MCF 10A (cell line): Measurements from ENCODE around the gene C1orf94. TPM values are rescaled to one million over a fixed set of nuclear protein-coding genes. Genes with fewer than 3 reads are reported as not detected.

Source experiments
- BruUV-seq: library from RNA; stranded (reverse); fragments of 400-500 nt; replicated peaks from 2 replicates; lab custom pipeline; 2021; lab: Mats Ljungman, UMichigan
- CTCF ChIA-PET: fragments of 300-600 bp; sonication (Branson Sonifier 250); formaldehyde crosslinking; extraction: SDS; loops from one replicate; lab custom pipeline; 2021; ENCODE audit warnings: antibody characterized with exemption, inconsistent platforms; lab: Yijun Ruan, JAX
- POLR2A ChIA-PET: fragments of 300-600, 350-650 bp; sonication (Branson Sonifier 250); formaldehyde crosslinking; extraction: SDS; loops from one replicate; lab custom pipeline; 2020; ENCODE audit warnings: antibody characterized with exemption, inconsistent platforms; lab: Yijun Ruan, JAX
- DNase-seq: peaks from one replicate; pipeline ENCODE4 v3.0.0-alpha.2; 2018; ENCODE audit not compliant: unreplicated experiment
- H3K27ac Mint-ChIP-seq: one replicate; pipeline ENCODE4 v1.8.0; 2022; ENCODE audit warnings: mild to moderate bottlenecking, low read depth, mixed read lengths; ENCODE audit not compliant: unreplicated experiment
- H3K27me3 Mint-ChIP-seq: one replicate; pipeline ENCODE4 v1.8.0; 2022; ENCODE audit warnings: mixed read lengths; ENCODE audit not compliant: insufficient read depth, unreplicated experiment
- H3K36me3 Mint-ChIP-seq: one replicate; pipeline ENCODE4 v1.8.0; 2022; ENCODE audit warnings: mild to moderate bottlenecking, moderate library complexity, mixed read lengths; ENCODE audit not compliant: insufficient read depth, unreplicated experiment
- H3K4me1 Mint-ChIP-seq: one replicate; pipeline ENCODE4 v1.8.0; 2022; ENCODE audit warnings: mixed read lengths; ENCODE audit not compliant: insufficient read depth, unreplicated experiment
- H3K4me3 Mint-ChIP-seq: one replicate; pipeline ENCODE4 v1.8.0; 2022; ENCODE audit warnings: mild to moderate bottlenecking, moderate library complexity, mixed read lengths; ENCODE audit not compliant: unreplicated experiment
- H3K9me3 Mint-ChIP-seq: one replicate; pipeline ENCODE4 v1.8.0; 2022; ENCODE audit warnings: mixed read lengths; ENCODE audit not compliant: unreplicated experiment
- intact Hi-C: fragments of 100-400 bp; cut with micrococcal nuclease; formaldehyde crosslinking; loops from 2 replicates; pipeline ENCODE4 v1.14.1; 2022
- total RNA-seq: library from RNA; stranded (reverse); gene quantifications from 2 replicates; pipeline ENCODE4 v1.2.3, GENCODE V29; 2022
- TF ChIP-seq, protein P1 (sequence below): fragments of 200-600 bp; IDR thresholded peaks from one replicate; pipeline ENCODE4 v1.8.0; 2022; ENCODE audit warnings: antibody characterized with exemption, mild to moderate bottlenecking; ENCODE audit not compliant: unreplicated experiment

C1orf94 gene
- total RNA-seq, 1 experiment from 2014 or later, result not detected

GRCh38 chr1:34263406-34263805, 86.7 kb downstream of the C1orf94 start:
- no peak for DNase-seq
- Mint-ChIP-seq H3K36me3 (no peaks in the 10 kb centered on the region), H3K9me3 (peaks cover 42% of the 10 kb centered on the region), H3K4me1 (no peaks in the 10 kb centered on the region), H3K27me3 (no peaks in the 10 kb centered on the region), H3K4me3 (no peak overlapping the region), H3K27ac (no peak overlapping the region)
- TF ChIP-seq, protein P1, sequence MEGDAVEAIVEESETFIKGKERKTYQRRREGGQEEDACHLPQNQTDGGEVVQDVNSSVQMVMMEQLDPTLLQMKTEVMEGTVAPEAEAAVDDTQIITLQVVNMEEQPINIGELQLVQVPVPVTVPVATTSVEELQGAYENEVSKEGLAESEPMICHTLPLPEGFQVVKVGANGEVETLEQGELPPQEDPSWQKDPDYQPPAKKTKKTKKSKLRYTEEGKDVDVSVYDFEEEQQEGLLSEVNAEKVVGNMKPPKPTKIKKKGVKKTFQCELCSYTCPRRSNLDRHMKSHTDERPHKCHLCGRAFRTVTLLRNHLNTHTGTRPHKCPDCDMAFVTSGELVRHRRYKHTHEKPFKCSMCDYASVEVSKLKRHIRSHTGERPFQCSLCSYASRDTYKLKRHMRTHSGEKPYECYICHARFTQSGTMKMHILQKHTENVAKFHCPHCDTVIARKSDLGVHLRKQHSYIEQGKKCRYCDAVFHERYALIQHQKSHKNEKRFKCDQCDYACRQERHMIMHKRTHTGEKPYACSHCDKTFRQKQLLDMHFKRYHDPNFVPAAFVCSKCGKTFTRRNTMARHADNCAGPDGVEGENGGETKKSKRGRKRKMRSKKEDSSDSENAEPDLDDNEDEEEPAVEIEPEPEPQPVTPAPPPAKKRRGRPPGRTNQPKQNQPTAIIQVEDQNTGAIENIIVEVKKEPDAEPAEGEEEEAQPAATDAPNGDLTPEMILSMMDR, result no peak
- ChIA-PET POLR2A (no interaction called here), CTCF (no interaction called here)
- BruUV-seq, result no TSS peak
- intact Hi-C loops, result no loop called here

DNA sequence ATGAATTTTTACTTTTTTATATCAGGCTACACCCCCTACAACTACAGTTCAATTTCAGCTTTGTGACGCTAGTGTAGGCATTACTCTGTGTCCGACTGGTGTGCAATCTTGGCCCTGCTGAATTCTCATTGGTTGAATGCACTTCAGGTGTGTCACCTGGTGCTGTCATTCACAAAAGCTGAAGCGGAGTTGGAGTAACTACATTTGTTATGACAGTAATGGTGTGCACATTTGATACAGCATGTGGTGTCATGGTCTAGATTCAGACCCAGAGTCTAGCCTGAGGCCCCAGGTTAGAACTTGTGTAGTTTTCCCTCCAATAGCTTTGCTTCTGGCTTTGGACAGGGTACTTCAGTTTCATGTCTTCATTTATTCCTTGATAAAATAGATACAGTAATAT, 88.7 kb downstream of the C1orf94 start:
- no peak overlapping the region for H3K27ac Mint-ChIP-seq
- BruUV-seq, result no TSS peak
- peaks cover 44% of the 10 kb centered on the region for H3K9me3 Mint-ChIP-seq
- no peaks in the 10 kb centered on the region for H3K4me1 Mint-ChIP-seq
- TF ChIP-seq, protein P1, result no peak
- H3K36me3 Mint-ChIP-seq, result no peaks in the 10 kb centered on the region
- DNase-seq, result no peak
- no peak overlapping the region for H3K4me3 Mint-ChIP-seq
- ChIA-PET POLR2A (no interaction called here), CTCF (interaction anchor here (1.0 kb wide), 1 partner anchor 25 kb away, joined by 3 read pairs; no protein-coding TSS in a partner anchor)
- no peaks in the 10 kb centered on the region for H3K27me3 Mint-ChIP-seq
- intact Hi-C loops, result no loop called here

- CTCF ChIA-PET, result interaction anchor here (1.0 to 1.6 kb wide), 2 partner anchors 15 to 24 kb away, joined by 3 read pairs; no protein-coding TSS in a partner anchor
- no peaks in the 10 kb centered on the region for H3K27me3 Mint-ChIP-seq
- H3K4me3 Mint-ChIP-seq, result no peak overlapping the region
- H3K36me3 Mint-ChIP-seq, result no peaks in the 10 kb centered on the region
- peaks cover 44% of the 10 kb centered on the region for H3K9me3 Mint-ChIP-seq
- intact Hi-C loops, result no loop called here
- TF ChIP-seq, protein P1, result no peak
- BruUV-seq, result no TSS peak
- no peaks in the 10 kb centered on the region for H3K4me1 Mint-ChIP-seq
- no peak overlapping the region for H3K27ac Mint-ChIP-seq
- no peak for DNase-seq
- POLR2A ChIA-PET, result no interaction called here
Measured at GRCh38 chr1:34266127-34266951, 89.6 kb downstream of the C1orf94 start.

DNA sequence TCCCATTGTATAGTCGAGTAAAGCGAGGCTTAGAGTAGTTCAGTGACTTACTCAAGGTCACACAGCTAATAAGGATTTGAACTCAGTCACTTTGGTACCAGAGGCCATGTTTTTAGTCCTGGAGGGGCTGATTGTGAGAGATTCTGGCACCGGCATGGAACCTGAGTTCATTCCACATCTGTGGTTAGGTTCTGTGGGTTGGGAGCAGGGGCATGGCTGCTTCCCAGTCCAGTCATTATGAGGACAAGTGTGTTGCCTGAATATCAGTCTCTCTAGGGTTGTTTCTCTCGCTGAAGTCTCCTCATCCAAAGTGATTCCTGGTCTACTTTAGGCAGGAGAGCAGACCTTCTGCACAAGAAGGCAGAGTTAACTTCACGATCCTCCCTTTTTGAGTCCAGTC, 90.6 kb downstream of the C1orf94 start:
- POLR2A ChIA-PET, result no interaction called here
- H3K27me3 Mint-ChIP-seq, result no peaks in the 10 kb centered on the region
- CTCF ChIA-PET, result interaction anchor here (1.6 kb wide), 1 partner anchor 14 kb away, joined by 3 read pairs; no protein-coding TSS in a partner anchor
- intact Hi-C loops, result no loop called here
- TF ChIP-seq, protein P1, result no peak
- BruUV-seq, result no TSS peak
- no peak overlapping the region for H3K4me3 Mint-ChIP-seq
- no peaks in the 10 kb centered on the region for H3K4me1 Mint-ChIP-seq
- H3K9me3 Mint-ChIP-seq, result peaks cover 47% of the 10 kb centered on the region
- H3K36me3 Mint-ChIP-seq, result no peaks in the 10 kb centered on the region
- H3K27ac Mint-ChIP-seq, result no peak overlapping the region
- DNase-seq, result no peak
